Fibroblast of mammary gland (primary cell): Measurements from ENCODE around the gene MYDGF.

Experiments used
- DNase-seq: peaks from one replicate; pipeline ENCODE4 v3.0.0-alpha.2; 2010; ENCODE audit warnings: low read depth
- H3K4me3 ChIP-seq: 2 replicates; pipeline ENCODE4 v1.5.1; 2011; ENCODE audit warnings: low read depth, mild to moderate bottlenecking, low read length, moderate library complexity; ENCODE audit not compliant: control insufficient read depth
- TF ChIP-seq, protein P1 (sequence below): conservative IDR thresholded peaks from 2 replicates; pipeline ENCODE4 v1.5.1; 2011; ENCODE audit warnings: low read depth, low read length, inconsistent platforms; ENCODE audit not compliant: control insufficient read depth, insufficient read depth

The MYDGF gene

GRCh38 chr19:4676955-4677731 lies 7.0 kb upstream of the MYDGF start:
- peak; percentile 62 for DNase-seq
- TF ChIP-seq, protein P1, sequence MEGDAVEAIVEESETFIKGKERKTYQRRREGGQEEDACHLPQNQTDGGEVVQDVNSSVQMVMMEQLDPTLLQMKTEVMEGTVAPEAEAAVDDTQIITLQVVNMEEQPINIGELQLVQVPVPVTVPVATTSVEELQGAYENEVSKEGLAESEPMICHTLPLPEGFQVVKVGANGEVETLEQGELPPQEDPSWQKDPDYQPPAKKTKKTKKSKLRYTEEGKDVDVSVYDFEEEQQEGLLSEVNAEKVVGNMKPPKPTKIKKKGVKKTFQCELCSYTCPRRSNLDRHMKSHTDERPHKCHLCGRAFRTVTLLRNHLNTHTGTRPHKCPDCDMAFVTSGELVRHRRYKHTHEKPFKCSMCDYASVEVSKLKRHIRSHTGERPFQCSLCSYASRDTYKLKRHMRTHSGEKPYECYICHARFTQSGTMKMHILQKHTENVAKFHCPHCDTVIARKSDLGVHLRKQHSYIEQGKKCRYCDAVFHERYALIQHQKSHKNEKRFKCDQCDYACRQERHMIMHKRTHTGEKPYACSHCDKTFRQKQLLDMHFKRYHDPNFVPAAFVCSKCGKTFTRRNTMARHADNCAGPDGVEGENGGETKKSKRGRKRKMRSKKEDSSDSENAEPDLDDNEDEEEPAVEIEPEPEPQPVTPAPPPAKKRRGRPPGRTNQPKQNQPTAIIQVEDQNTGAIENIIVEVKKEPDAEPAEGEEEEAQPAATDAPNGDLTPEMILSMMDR: peak; percentile 56
- H3K4me3 ChIP-seq: no peak overlapping the region

DNA sequence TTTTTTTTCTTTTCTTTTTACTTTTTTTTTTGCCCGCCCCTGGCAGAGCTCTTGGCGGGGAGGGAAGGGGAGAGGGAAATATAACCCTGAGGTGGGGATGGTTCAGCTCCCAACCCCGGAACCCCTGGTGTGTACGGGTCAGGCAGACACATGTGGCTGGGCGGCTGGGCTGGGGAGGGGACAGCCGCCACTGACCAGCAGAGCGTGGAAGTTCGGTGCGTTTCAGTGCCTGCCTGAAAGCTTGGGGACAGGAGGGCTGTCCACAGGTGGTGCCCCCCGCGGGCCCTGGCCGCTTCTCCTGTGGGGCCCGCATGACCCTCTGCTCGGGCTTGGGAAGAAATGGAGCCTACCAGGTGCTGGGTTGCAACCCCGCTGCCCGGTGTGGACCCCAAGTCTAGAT lies 5.2 kb upstream of the MYDGF start:
- DNase-seq: no peak
- TF ChIP-seq, protein P1: no peak
- no peak overlapping the region for H3K4me3 ChIP-seq

- no peak overlapping the region for H3K4me3 ChIP-seq
- no peak for DNase-seq
- TF ChIP-seq, protein P1: no peak
Measured at GRCh38 chr19:4673726-4674125, 3.6 kb upstream of the MYDGF start.

DNA sequence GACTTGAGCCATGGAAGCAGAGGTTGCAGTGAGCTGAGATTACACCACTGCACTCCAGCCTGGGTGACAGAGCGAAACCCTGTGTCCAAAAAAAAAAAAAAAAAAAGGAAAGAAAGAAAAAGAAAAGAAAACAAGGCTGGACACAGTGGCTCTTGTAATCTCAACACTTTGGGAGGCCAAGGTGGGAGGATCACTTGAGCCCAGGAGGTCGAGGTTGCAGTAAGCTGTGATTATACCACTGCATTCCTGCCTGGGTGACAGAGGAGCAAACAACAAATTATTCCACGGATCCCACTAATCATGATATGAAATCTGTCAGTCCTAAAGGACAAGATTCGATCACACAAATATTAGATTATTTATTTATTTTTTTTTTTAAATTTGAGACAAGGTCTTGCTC lies 3.1 kb upstream of the MYDGF start:
- TF ChIP-seq, protein P1: no peak
- no peak overlapping the region for H3K4me3 ChIP-seq
- DNase-seq: no peak

DNA sequence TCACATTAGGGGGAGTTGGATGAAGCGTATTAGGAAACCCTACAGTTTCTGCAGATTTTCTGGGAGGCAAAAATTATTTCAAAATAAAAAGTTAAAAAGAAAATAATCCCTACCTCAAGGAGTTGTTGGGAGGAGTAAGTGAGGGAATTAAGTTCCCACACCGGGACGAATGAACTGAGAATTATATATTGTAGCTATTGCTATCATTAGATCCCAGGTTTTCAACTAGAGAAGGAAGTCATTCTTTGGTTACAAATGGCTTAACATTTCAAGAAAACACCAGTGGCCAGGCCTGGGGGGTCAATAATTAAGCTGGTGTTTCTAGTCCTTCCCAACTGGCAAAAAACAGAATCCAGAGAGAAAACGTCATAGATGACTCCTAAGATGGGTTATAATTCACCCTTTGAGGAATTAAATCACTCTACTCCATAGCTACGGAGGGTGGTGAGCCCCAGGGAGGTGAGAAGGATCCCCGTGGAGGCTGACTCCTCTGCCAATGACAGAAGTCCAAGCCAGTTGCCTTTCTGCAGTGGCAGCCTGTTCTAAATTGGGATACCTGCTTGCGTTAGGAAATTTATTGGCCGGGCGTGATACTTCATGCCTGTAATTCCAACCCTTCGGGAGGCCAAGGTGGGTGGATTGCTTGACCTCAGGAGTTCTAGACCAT lies 1.2 kb upstream of the MYDGF start:
- no peak overlapping the region for H3K4me3 ChIP-seq
- no peak for DNase-seq
- TF ChIP-seq, protein P1: no peak

DNA sequence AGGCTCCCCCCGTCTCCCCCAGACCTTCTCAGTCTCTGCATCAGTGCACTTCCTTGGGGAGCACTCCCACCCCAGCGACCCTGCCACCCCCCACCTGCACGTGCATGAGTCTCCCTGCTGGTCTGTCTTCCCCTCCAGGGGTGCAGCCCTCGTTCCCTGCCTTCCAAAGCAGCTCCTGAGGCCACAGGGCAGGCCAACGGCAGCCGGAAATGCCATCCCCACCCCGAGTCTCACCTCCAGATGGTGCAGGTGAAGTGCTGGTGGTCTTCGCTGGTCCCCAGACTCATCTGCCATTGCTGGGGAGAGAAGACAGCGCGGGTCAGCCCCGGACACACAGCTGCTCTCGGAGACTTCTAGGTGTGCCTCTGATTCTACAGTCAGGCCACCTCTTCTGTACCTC lies 5.5 kb downstream of the MYDGF start:
- H3K4me3 ChIP-seq: no peak overlapping the region
- TF ChIP-seq, protein P1: no peak
- DNase-seq: no peak

- TF ChIP-seq, protein P1: no peak
- no peak for DNase-seq
Measured at GRCh38 chr19:4662812-4663211, 7.3 kb downstream of the MYDGF start.

More at GRCh38 chr19:4662812-4663211, 7.3 kb downstream of the MYDGF start:
- H3K4me3 ChIP-seq: no peak overlapping the region
